ENCODE data around the gene MYO7A. TPM values are rescaled to one million over a fixed set of nuclear protein-coding genes. Genes with fewer than 3 reads are reported as not detected.

Gene MYO7A
- total and polyA plus RNA-seq, 2 of the 4 experiments (the other 2 are of a cell fraction): 0.02 TPM; not detected in 1

- no peak overlapping the region for H3K4me3 ChIP-seq (ENCODE audit: insufficient read depth, low read depth, low read length)
- peak overlapping the region; percentile 72 for H2AFZ ChIP-seq (replicated peaks; ENCODE audit: low read length, poor library complexity)
- no peaks in the 10 kb centered on the region for H3K4me1 ChIP-seq (ENCODE audit: control insufficient read depth, insufficient read depth, low read length)
- H4K5ac ChIP-seq (ENCODE audit: low read depth, low read length): no peak overlapping the region
- no peak overlapping the region for H3K23ac ChIP-seq (ENCODE audit: low read depth, low read length)
- no peak overlapping the region for H4K91ac ChIP-seq (ENCODE audit: insufficient read depth, low read depth, low read length)
- dilution Hi-C loops (cut with HindIII; ENCODE audit: low sequenced_read_pairs, unreplicated experiment) (no loop called here), in situ Hi-C loops (cut with MboI; ENCODE audit: low sequenced_read_pairs) (loop anchor here (5.0 kb wide), 1 partner anchor 44 kb away; no protein-coding TSS in a partner anchor), intact Hi-C loops (cut with micrococcal nuclease) (loop anchor here (1.0 kb wide), 2 partner anchors 44 to 357 kb away; no protein-coding TSS in a partner anchor)
- H2AK9ac ChIP-seq (replicated peaks; ENCODE audit: low read depth, low read length, poor library complexity): peak overlapping the region; percentile 79
- 88% methylated on average over 2 of the region's 9 CpGs; no CpG with 5 or more reads in 1 of the 2 experiments for WGBS, 2 experiments (ENCODE audit: extremely low coverage in 2 of 2, insufficient read length in 1 of 2)
- DNase-seq (peak; percentile 65), ATAC-seq (ENCODE audit: low read depth) (peak; percentile 99)
- TF ChIP-seq NFE2L2 (IDR thresholded peaks at IDR 0.05; ENCODE audit: low read depth, low read length) (no peak), POLR2A (IDR thresholded peaks at IDR 0.05; ENCODE audit: low read depth, low read length) (peak; percentile 50; the same call in 1 of the 2 replicates), RAD21 (IDR thresholded peaks at IDR 0.05; ENCODE audit: low read length) (peak; percentile 94), MAZ (IDR thresholded peaks at IDR 0.05; ENCODE audit: borderline replicate concordance, low read depth, low read length) (no peak), CEBPB (IDR thresholded peaks at IDR 0.05; ENCODE audit: low read depth, low read length) (no peak), ELK1 (IDR thresholded peaks at IDR 0.05; ENCODE audit: borderline replicate concordance, low read depth, low read length) (no peak), SMC3 (IDR thresholded peaks at IDR 0.05; ENCODE audit: low read depth, low read length) (peak; percentile 98)
- TF ChIP-seq, protein P1, sequence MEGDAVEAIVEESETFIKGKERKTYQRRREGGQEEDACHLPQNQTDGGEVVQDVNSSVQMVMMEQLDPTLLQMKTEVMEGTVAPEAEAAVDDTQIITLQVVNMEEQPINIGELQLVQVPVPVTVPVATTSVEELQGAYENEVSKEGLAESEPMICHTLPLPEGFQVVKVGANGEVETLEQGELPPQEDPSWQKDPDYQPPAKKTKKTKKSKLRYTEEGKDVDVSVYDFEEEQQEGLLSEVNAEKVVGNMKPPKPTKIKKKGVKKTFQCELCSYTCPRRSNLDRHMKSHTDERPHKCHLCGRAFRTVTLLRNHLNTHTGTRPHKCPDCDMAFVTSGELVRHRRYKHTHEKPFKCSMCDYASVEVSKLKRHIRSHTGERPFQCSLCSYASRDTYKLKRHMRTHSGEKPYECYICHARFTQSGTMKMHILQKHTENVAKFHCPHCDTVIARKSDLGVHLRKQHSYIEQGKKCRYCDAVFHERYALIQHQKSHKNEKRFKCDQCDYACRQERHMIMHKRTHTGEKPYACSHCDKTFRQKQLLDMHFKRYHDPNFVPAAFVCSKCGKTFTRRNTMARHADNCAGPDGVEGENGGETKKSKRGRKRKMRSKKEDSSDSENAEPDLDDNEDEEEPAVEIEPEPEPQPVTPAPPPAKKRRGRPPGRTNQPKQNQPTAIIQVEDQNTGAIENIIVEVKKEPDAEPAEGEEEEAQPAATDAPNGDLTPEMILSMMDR (conservative IDR thresholded peaks at IDR 0.05; ENCODE audit: low read depth, low read length): peak; percentile 96
- ChIA-PET POLR2A (ENCODE audit: unreplicated experiment) (interaction anchor here (1.0 kb wide), 1 partner anchor 44 kb away, joined by 9 read pairs; no protein-coding TSS in a partner anchor), CTCF (interaction anchor here (0.6 to 2.9 kb wide), 14 partner anchors 9 to 890 kb away, joined by 3 to 21 read pairs (median 4); partner anchors contain the start of gene CAPN5)
- no peak overlapping the region for H2AK5ac ChIP-seq (ENCODE audit: low read depth, low read length)
- H3K79me1 ChIP-seq (ENCODE audit: low read depth in 1 of 2, low read length in 2 of 2): no peaks in the 10 kb centered on the region; a peak in 1 of 4 replicates
- no peak overlapping the region for H3K18ac ChIP-seq (ENCODE audit: low read depth, low read length)
- H3K14ac ChIP-seq (replicated peaks; ENCODE audit: low read depth, low read length): no peak overlapping the region
- no peaks in the 10 kb centered on the region for H3K27me3 ChIP-seq (ENCODE audit: control insufficient read depth, insufficient read depth, low read length)
- H4K8ac ChIP-seq (ENCODE audit: low read depth in 2 of 2, low read length in 2 of 2): no peak overlapping the region
- no peak overlapping the region for H2BK120ac ChIP-seq (ENCODE audit: low read depth, low read length)
- H4K20me1 ChIP-seq (ENCODE audit: insufficient read depth, low read length): peaks cover 19% of the 10 kb centered on the region
- H2BK15ac ChIP-seq (ENCODE audit: low read depth, low read length): no peak overlapping the region
- no peak overlapping the region for H3K4me2 ChIP-seq (ENCODE audit: low read depth, low read length)
- H2BK5ac ChIP-seq (ENCODE audit: low read depth, low read length, poor library complexity, severe bottlenecking): no peak overlapping the region
- no TSS peak for BruUV-seq (replicated peaks)
- peaks cover 2% of the 10 kb centered on the region for H3K36me3 ChIP-seq (ENCODE audit: control insufficient read depth, insufficient read depth, low read length)
- no peaks in the 10 kb centered on the region for H3K9me1 ChIP-seq (ENCODE audit: insufficient read depth, low read length)
- H3K9me3 ChIP-seq (ENCODE audit: control insufficient read depth, insufficient read depth, low read length): no peaks in the 10 kb centered on the region
- no peak overlapping the region for H3K56ac ChIP-seq (ENCODE audit: extremely low read depth, insufficient read depth, low read length)
- no peak overlapping the region for H3K4ac ChIP-seq (ENCODE audit: low read depth, low read length)
- no peak overlapping the region for H3K27ac ChIP-seq (ENCODE audit: insufficient read depth, low read length)
- H2BK20ac ChIP-seq (ENCODE audit: low read depth, low read length): no peak overlapping the region
- no peak overlapping the region for H3K9ac ChIP-seq (ENCODE audit: low read depth, low read length)
Measured at GRCh38 chr11:77091146-77091940, 36.7 kb upstream of the MYO7A start.
